ENCODE measurements around the gene ITPRID1.

The ITPRID1 gene

GRCh38 chr7:31562002-31562401 lies 48.1 kb downstream of the ITPRID1 start:
- Histone ChIP-seq H3K4me1 (ENCODE audit: insufficient read depth, low read length, poor library complexity, severe bottlenecking) (no peaks in the 10 kb centered on the region), H3K9me2 (replicated peaks; ENCODE audit: low read depth, low read length) (no peaks in the 10 kb centered on the region), H3K9me3 (ENCODE audit: insufficient read depth, low read depth, low read length) (no peaks in the 10 kb centered on the region), H3K27me3 (ENCODE audit: insufficient read depth, low read length, poor library complexity, severe bottlenecking) (no peaks in the 10 kb centered on the region), H2AFZ (ENCODE audit: low read length) (no peak overlapping the region), H3F3A (ENCODE audit: low read depth) (no peaks in the 10 kb centered on the region), H4K20me1 (ENCODE audit: insufficient read depth, low read length, poor library complexity, severe bottlenecking) (no peaks in the 10 kb centered on the region), H3K9ac (ENCODE audit: low read depth, low read length, poor library complexity, severe bottlenecking) (no peak overlapping the region), H3K79me2 (ENCODE audit: insufficient read depth, low read length) (no peaks in the 10 kb centered on the region), H3K4me2 (ENCODE audit: low read depth, low read length, poor library complexity, severe bottlenecking) (no peak overlapping the region), H3K4me3 (ENCODE audit: low read length, poor library complexity, severe bottlenecking) (no peak overlapping the region), H3K36me3 (ENCODE audit: insufficient read depth, low read length) (no peaks in the 10 kb centered on the region)
- no peak for TF ChIP-seq CTCF (conservative IDR thresholded peaks at IDR 0.05; ENCODE audit: low read length)
- TF ChIP-seq EZH2phosphoT487 (IDR thresholded peaks at IDR 0.05; ENCODE audit: borderline replicate concordance) = no peak

GRCh38 chr7:31563522-31563921 lies 49.6 kb downstream of the ITPRID1 start:
- no peak overlapping the region for H3K9ac ChIP-seq (ENCODE audit: low read depth, low read length, poor library complexity, severe bottlenecking)
- no peak overlapping the region for H2AFZ ChIP-seq (ENCODE audit: low read length)

GRCh38 chr7:31563951-31564350 lies 50.1 kb downstream of the ITPRID1 start:
- Histone ChIP-seq H3K27me3 (ENCODE audit: insufficient read depth, low read length, poor library complexity, severe bottlenecking) (no peaks in the 10 kb centered on the region), H3F3A (ENCODE audit: low read depth) (no peaks in the 10 kb centered on the region), H3K9ac (ENCODE audit: low read depth, low read length, poor library complexity, severe bottlenecking) (no peak overlapping the region), H3K4me3 (ENCODE audit: low read length, poor library complexity, severe bottlenecking) (no peak overlapping the region), H3K4me1 (ENCODE audit: insufficient read depth, low read length, poor library complexity, severe bottlenecking) (no peaks in the 10 kb centered on the region), H3K9me3 (ENCODE audit: insufficient read depth, low read depth, low read length) (no peaks in the 10 kb centered on the region), H2AFZ (ENCODE audit: low read length) (no peak overlapping the region), H3K9me2 (replicated peaks; ENCODE audit: low read depth, low read length) (no peaks in the 10 kb centered on the region), H3K36me3 (ENCODE audit: insufficient read depth, low read length) (no peaks in the 10 kb centered on the region), H3K4me2 (ENCODE audit: low read depth, low read length, poor library complexity, severe bottlenecking) (no peak overlapping the region), H3K79me2 (ENCODE audit: insufficient read depth, low read length) (no peaks in the 10 kb centered on the region), H4K20me1 (ENCODE audit: insufficient read depth, low read length, poor library complexity, severe bottlenecking) (no peaks in the 10 kb centered on the region)
- no peak for TF ChIP-seq EZH2phosphoT487 (IDR thresholded peaks at IDR 0.05; ENCODE audit: borderline replicate concordance)

More at GRCh38 chr7:31563522-31563921, 49.6 kb downstream of the ITPRID1 start:
- no peaks in the 10 kb centered on the region for H3K36me3 ChIP-seq (ENCODE audit: insufficient read depth, low read length)
- H3F3A ChIP-seq (ENCODE audit: low read depth) = no peaks in the 10 kb centered on the region
- H3K4me1 ChIP-seq (ENCODE audit: insufficient read depth, low read length, poor library complexity, severe bottlenecking) = no peaks in the 10 kb centered on the region
- H3K4me2 ChIP-seq (ENCODE audit: low read depth, low read length, poor library complexity, severe bottlenecking) = no peak overlapping the region
- no peaks in the 10 kb centered on the region for H3K79me2 ChIP-seq (ENCODE audit: insufficient read depth, low read length)
- no peaks in the 10 kb centered on the region for H4K20me1 ChIP-seq (ENCODE audit: insufficient read depth, low read length, poor library complexity, severe bottlenecking)
- H3K4me3 ChIP-seq (ENCODE audit: low read length, poor library complexity, severe bottlenecking) = no peak overlapping the region
- no peak for TF ChIP-seq EZH2phosphoT487 (IDR thresholded peaks at IDR 0.05; ENCODE audit: borderline replicate concordance)
- no peak for TF ChIP-seq CTCF (conservative IDR thresholded peaks at IDR 0.05; ENCODE audit: low read length)
- H3K9me2 ChIP-seq (replicated peaks; ENCODE audit: low read depth, low read length) = no peaks in the 10 kb centered on the region
- no peaks in the 10 kb centered on the region for H3K9me3 ChIP-seq (ENCODE audit: insufficient read depth, low read depth, low read length)
- H3K27me3 ChIP-seq (ENCODE audit: insufficient read depth, low read length, poor library complexity, severe bottlenecking) = no peaks in the 10 kb centered on the region

- Histone ChIP-seq H3K4me3 (ENCODE audit: low read length, poor library complexity, severe bottlenecking) (no peak overlapping the region), H3K4me1 (ENCODE audit: insufficient read depth, low read length, poor library complexity, severe bottlenecking) (no peaks in the 10 kb centered on the region), H3K27me3 (ENCODE audit: insufficient read depth, low read length, poor library complexity, severe bottlenecking) (no peaks in the 10 kb centered on the region), H2AFZ (ENCODE audit: low read length) (no peak overlapping the region), H3K4me2 (ENCODE audit: low read depth, low read length, poor library complexity, severe bottlenecking) (no peak overlapping the region), H3K9ac (ENCODE audit: low read depth, low read length, poor library complexity, severe bottlenecking) (no peak overlapping the region), H3K79me2 (ENCODE audit: insufficient read depth, low read length) (no peaks in the 10 kb centered on the region), H3F3A (ENCODE audit: low read depth) (no peaks in the 10 kb centered on the region), H3K36me3 (ENCODE audit: insufficient read depth, low read length) (no peaks in the 10 kb centered on the region), H3K9me3 (ENCODE audit: insufficient read depth, low read depth, low read length) (no peaks in the 10 kb centered on the region), H3K9me2 (replicated peaks; ENCODE audit: low read depth, low read length) (no peaks in the 10 kb centered on the region), H4K20me1 (ENCODE audit: insufficient read depth, low read length, poor library complexity, severe bottlenecking) (no peaks in the 10 kb centered on the region)
- TF ChIP-seq CTCF (conservative IDR thresholded peaks at IDR 0.05; ENCODE audit: low read length) (no peak), EZH2phosphoT487 (IDR thresholded peaks at IDR 0.05; ENCODE audit: borderline replicate concordance) (no peak)
Observed at GRCh38 chr7:31564661-31565060, 50.8 kb downstream of the ITPRID1 start.
